ENCODE measurements around the gene KIF26A.

Gene KIF26A

GRCh38 chr14:104177411-104177810 is 39.0 kb downstream of the KIF26A start:
- no peak for DNase-seq (ENCODE audit: low spot score)

GRCh38 chr14:104178279-104178678 is 39.9 kb downstream of the KIF26A start:
- DNase-seq (ENCODE audit: low spot score) = no peak

GRCh38 chr14:104179126-104179525 is 40.7 kb downstream of the KIF26A start:
- DNase-seq (ENCODE audit: low spot score) = no peak

- no peak for DNase-seq (ENCODE audit: low spot score)
Measured at GRCh38 chr14:104179564-104180129, 41.3 kb downstream of the KIF26A start.

- DNase-seq (ENCODE audit: low spot score) = no peak
Measured at GRCh38 chr14:104180561-104181165, 42.3 kb downstream of the KIF26A start.

GRCh38 chr14:104181761-104182530 is 43.6 kb downstream of the KIF26A start:
- no peak for DNase-seq (ENCODE audit: low spot score)

- DNase-seq (ENCODE audit: low spot score) = no peak
Measured at GRCh38 chr14:104182857-104183425, 44.6 kb downstream of the KIF26A start.

GRCh38 chr14:104183796-104184195 is 45.4 kb downstream of the KIF26A start:
- no peak for DNase-seq (ENCODE audit: low spot score)

- DNase-seq (ENCODE audit: low spot score) = no peak
Measured at GRCh38 chr14:104184506-104184905, 46.1 kb downstream of the KIF26A start.

GRCh38 chr14:104184911-104185499 is 46.6 kb downstream of the KIF26A start:
- DNase-seq (ENCODE audit: low spot score) = no peak

- DNase-seq (ENCODE audit: low spot score) = no peak
Measured at GRCh38 chr14:104185916-104186495, 47.6 kb downstream of the KIF26A start.

- DNase-seq (ENCODE audit: low spot score) = no peak
Measured at GRCh38 chr14:104186575-104186974, 48.2 kb downstream of the KIF26A start.

GRCh38 chr14:104187121-104187889 is 48.9 kb downstream of the KIF26A start:
- no peak for DNase-seq (ENCODE audit: low spot score)

GRCh38 chr14:104187931-104188726 is 49.7 kb downstream of the KIF26A start:
- DNase-seq (ENCODE audit: low spot score) = no peak

GRCh38 chr14:104188727-104189400 is 50.5 kb downstream of the KIF26A start:
- DNase-seq (ENCODE audit: low spot score) = no peak

- no peak for DNase-seq (ENCODE audit: low spot score)
Measured at GRCh38 chr14:104189629-104190335, 51.4 kb downstream of the KIF26A start.

GRCh38 chr14:104190396-104191000 is 52.1 kb downstream of the KIF26A start:
- DNase-seq (ENCODE audit: low spot score) = no peak

GRCh38 chr14:104191409-104191997 is 53.1 kb downstream of the KIF26A start:
- DNase-seq (ENCODE audit: low spot score) = no peak
